ENCODE data around the gene DCANP1.

DCANP1 gene

DNA sequence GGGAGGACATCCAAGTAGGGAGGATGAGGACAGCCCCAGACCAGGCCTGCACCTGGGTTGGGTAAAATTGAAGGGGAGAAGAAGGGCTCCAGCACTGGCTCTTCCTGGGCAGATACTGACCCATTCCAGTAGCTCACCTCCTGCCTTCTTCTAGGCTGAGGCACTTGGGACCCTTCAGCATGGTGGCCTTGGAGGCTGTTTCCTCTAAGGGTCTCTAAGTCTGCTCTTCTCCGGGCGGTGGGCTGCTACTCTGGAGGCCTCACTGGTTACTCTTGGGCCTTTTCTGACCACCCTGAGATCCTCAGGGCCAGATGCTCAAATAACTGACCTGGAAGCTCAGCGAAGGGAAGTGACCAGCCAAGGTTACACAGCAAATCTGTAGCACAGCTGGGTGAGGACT, 7.8 kb upstream of the DCANP1 start:
- Mint-ChIP-seq H3K27me3 (peaks cover 4% of the 10 kb centered on the region), H3K4me3 (no peak overlapping the region), H3K27ac (no peak overlapping the region), H3K4me1 (ENCODE audit: low read depth) (no peaks in the 10 kb centered on the region), H3K36me3 (ENCODE audit: low read depth) (no peaks in the 10 kb centered on the region), H3K9me3 (no peaks in the 10 kb centered on the region)

DNA sequence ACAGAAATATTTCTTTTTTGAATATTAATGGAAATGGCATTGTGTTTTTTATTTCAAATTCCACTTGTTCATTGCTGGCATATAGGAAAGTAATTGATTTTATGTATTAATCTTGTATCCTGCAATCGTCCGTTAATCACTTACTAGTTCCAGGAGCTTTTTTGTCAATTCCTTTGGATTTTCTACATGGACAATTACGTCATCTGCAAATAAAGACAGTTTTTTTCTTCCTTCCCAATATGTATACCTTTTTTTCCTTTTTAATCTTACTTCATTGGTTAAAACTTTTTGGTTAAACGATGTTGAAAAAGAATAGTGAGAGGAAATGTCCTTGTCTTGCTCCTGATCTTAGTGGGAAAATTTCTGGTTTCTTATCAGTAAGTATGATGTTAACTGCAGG, 6.5 kb upstream of the DCANP1 start:
- Mint-ChIP-seq H3K36me3 (ENCODE audit: low read depth) (no peaks in the 10 kb centered on the region), H3K4me3 (no peak overlapping the region), H3K4me1 (ENCODE audit: low read depth) (no peaks in the 10 kb centered on the region), H3K27ac (no peak overlapping the region), H3K27me3 (no peaks in the 10 kb centered on the region), H3K9me3 (no peaks in the 10 kb centered on the region)

- Mint-ChIP-seq H3K4me3 (no peak within 1 kb of the TSS), H3K9me3 (no peaks in the 10 kb centered on the region), H3K27me3 (no peaks in the 10 kb centered on the region), H3K36me3 (ENCODE audit: low read depth) (no peaks in the 10 kb centered on the region), H3K27ac (no peak within 1 kb of the TSS), H3K4me1 (ENCODE audit: low read depth) (no peaks in the 10 kb centered on the region)
Observed at GRCh38 chr5:135452321-135453030, 5.3 kb upstream of the DCANP1 start, which contains the start of gene TIFAB. TIFAB (minus strand) TSS chr5:135452351; CDS start chr5:135449939, 2,412 bp downstream.

DNA sequence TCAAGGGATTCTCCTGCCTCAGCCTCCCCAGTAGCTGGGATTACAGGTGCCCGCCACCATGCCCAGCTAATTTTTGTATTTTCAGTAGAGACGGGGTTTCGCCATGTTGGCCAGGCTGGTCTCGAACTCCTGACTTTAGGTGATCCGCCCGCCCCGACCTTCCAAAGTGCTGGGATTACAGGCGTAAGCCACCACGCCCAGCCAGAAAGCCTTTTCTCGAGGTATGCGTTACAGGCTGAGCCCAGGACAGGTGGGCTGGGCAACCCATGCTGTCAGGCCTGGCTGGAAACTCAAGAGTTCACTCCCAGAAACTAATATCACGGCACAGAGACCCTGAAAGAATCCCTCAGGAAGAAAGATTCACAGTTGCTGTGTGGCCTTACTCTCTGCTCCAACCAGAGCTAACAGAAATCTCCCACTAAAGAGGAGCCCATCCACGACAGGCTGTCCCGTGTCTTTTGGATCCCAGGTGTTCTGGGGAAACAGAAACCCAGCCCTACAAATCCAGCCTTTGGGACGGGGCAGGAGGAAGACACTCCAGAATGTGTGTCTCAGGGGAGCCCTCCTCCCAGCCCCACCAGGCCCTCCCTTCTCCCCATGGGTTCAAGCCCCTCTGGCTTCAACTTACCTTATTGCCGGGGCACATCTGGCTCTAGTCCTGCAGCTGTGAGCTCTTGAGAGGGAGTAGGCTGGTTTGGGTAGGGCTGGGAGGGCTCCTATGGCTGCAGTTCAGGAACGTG, 4.6 kb upstream of the DCANP1 start:
- no peak overlapping the region for H3K27ac Mint-ChIP-seq
- H3K9me3 Mint-ChIP-seq, result no peaks in the 10 kb centered on the region
- H3K27me3 Mint-ChIP-seq, result no peaks in the 10 kb centered on the region
- no peaks in the 10 kb centered on the region for H3K36me3 Mint-ChIP-seq (ENCODE audit: low read depth)
- H3K4me3 Mint-ChIP-seq, result no peak overlapping the region
- no peaks in the 10 kb centered on the region for H3K4me1 Mint-ChIP-seq (ENCODE audit: low read depth)

- H3K9me3 Mint-ChIP-seq, result no peaks in the 10 kb centered on the region
- H3K4me3 Mint-ChIP-seq, result no peak overlapping the region
- H3K36me3 Mint-ChIP-seq (ENCODE audit: low read depth), result no peaks in the 10 kb centered on the region
- H3K27ac Mint-ChIP-seq, result no peak overlapping the region
- H3K4me1 Mint-ChIP-seq (ENCODE audit: low read depth), result no peaks in the 10 kb centered on the region
- H3K27me3 Mint-ChIP-seq, result no peaks in the 10 kb centered on the region
Observed at GRCh38 chr5:135450952-135451351, 3.8 kb upstream of the DCANP1 start.

DNA sequence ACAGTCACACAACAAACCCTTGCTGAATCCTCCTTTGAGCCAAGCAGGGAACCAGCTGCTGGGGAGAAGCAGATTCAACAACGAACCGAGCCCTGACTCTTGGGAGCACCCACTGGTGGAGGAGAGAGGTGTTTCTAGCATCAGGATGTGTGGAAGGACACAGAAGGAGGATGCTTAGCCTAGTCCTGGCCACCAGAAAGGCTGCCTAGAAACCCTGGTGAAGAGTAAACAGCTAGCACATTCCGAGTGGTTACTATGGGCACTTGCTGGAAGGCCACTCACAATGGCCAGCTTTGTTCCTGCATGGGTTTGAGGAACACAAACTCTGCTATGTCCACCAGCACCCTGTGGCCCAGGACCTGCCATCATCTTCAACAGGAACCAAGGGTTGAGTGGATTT, 3.2 kb upstream of the DCANP1 start:
- no peak overlapping the region for H3K4me3 Mint-ChIP-seq
- no peaks in the 10 kb centered on the region for H3K9me3 Mint-ChIP-seq
- H3K36me3 Mint-ChIP-seq (ENCODE audit: low read depth), result no peaks in the 10 kb centered on the region
- H3K27me3 Mint-ChIP-seq, result no peaks in the 10 kb centered on the region
- H3K4me1 Mint-ChIP-seq (ENCODE audit: low read depth), result no peaks in the 10 kb centered on the region
- H3K27ac Mint-ChIP-seq, result no peak overlapping the region

DNA sequence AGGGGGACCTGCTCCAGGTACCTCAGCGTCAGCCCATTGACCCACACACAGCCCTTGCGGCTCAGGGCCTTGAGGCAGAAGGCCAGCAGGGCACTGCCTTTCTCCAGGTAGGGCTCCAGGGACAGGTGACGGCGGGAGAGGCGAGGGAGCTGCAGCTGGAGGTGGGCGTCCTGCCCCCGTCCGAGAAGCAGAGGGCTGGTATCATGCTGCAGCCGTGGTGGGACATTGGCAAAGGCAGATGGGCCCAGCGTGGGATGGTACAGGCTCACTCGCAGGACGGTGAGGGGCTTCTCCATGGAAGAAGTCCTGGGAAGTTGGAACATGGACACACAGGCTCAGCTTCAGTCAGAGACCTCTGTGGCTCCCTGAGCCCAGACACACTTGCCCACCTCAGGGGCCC, 2.5 kb upstream of the DCANP1 start:
- H3K4me1 Mint-ChIP-seq (ENCODE audit: low read depth), result no peaks in the 10 kb centered on the region
- H3K4me3 Mint-ChIP-seq, result no peak overlapping the region
- H3K27ac Mint-ChIP-seq, result no peak overlapping the region
- H3K27me3 Mint-ChIP-seq, result no peaks in the 10 kb centered on the region
- no peaks in the 10 kb centered on the region for H3K36me3 Mint-ChIP-seq (ENCODE audit: low read depth)
- no peaks in the 10 kb centered on the region for H3K9me3 Mint-ChIP-seq

DNA sequence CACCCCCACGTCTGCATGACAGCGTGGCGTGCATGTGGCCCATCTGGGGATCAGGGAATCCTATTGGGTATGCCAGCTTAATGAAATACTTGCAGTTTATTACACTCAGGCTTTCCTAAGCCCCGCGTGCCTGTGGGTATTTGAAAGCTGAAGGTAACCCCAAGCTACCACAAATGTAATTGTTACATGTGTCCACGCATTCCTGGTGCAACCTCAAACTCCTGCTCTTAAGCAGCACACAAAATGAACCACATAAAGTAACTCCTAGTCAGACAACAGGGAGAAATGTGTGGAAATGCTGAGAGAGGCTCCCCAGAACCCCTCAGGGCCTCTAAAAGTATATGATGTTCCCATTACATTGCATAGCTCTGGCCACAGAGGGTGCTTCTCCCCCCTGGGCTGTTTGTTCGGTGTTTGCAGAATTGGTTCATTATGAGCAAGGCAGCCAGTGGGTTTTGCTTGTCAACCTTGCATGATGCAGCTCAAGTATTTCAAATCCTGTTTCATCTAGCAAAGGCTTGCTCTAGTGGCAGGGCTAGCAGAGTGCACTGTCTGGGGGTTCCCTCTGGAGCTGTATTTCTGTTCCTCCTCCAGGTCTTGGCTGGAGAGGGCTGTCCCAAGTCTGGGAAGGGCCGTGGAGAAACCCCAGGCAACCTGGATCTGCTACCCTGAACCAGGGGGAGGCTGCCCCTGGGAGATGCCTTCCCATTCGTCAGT, 1.8 kb upstream of the DCANP1 start:
- H3K4me1 Mint-ChIP-seq (ENCODE audit: low read depth), result no peaks in the 10 kb centered on the region
- H3K9me3 Mint-ChIP-seq, result no peaks in the 10 kb centered on the region
- no peaks in the 10 kb centered on the region for H3K36me3 Mint-ChIP-seq (ENCODE audit: low read depth)
- no peaks in the 10 kb centered on the region for H3K27me3 Mint-ChIP-seq
- no peak overlapping the region for H3K27ac Mint-ChIP-seq
- H3K4me3 Mint-ChIP-seq, result no peak overlapping the region

GRCh38 chr5:135448071-135448739, 1.1 kb upstream of the DCANP1 start:
- no peaks in the 10 kb centered on the region for H3K36me3 Mint-ChIP-seq (ENCODE audit: low read depth)
- no peaks in the 10 kb centered on the region for H3K4me1 Mint-ChIP-seq (ENCODE audit: low read depth)
- H3K27me3 Mint-ChIP-seq, result no peaks in the 10 kb centered on the region
- H3K9me3 Mint-ChIP-seq, result no peaks in the 10 kb centered on the region
- H3K4me3 Mint-ChIP-seq, result no peak overlapping the region
- H3K27ac Mint-ChIP-seq, result no peak overlapping the region

DNA sequence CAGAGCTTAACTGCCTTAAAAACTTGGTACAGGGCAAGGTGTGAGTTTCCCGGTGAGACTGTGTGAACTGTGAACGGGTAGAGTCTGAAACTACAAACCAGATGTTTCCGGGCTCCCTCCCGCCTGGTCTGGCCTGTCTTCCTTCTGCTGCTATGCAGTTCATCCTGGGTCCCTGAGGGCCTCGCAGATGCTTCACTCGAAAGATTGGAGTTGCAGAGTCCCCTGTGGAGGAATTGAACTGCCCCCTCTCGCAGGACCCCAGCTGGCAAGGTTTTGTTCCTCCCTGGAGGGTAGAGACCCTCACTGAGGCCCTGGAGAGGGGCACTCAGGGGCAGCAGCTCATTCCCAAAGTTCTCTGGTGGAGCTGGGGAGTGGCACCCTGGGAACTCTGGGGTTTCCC, 533 bp downstream of the DCANP1 start:
- Mint-ChIP-seq H3K36me3 (ENCODE audit: low read depth) (no peaks in the 10 kb centered on the region), H3K27ac (no peak overlapping the region), H3K4me1 (ENCODE audit: low read depth) (no peaks in the 10 kb centered on the region), H3K9me3 (no peaks in the 10 kb centered on the region), H3K27me3 (no peaks in the 10 kb centered on the region), H3K4me3 (no peak overlapping the region)

- Mint-ChIP-seq H3K27ac (no peak overlapping the region), H3K9me3 (no peaks in the 10 kb centered on the region), H3K4me1 (ENCODE audit: low read depth) (peaks cover 1% of the 10 kb centered on the region)
Observed at GRCh38 chr5:135446206-135446605, 942 bp downstream of the DCANP1 start.

GRCh38 chr5:135445306-135445985, 1.7 kb downstream of the DCANP1 start:
- Mint-ChIP-seq H3K27ac (no peak overlapping the region), H3K27me3 (no peaks in the 10 kb centered on the region), H3K4me3 (no peak overlapping the region), H3K9me3 (no peaks in the 10 kb centered on the region), H3K36me3 (ENCODE audit: low read depth) (no peaks in the 10 kb centered on the region), H3K4me1 (ENCODE audit: low read depth) (peaks cover 3% of the 10 kb centered on the region)

More at GRCh38 chr5:135446206-135446605, 942 bp downstream of the DCANP1 start:
- Mint-ChIP-seq H3K27me3 (no peaks in the 10 kb centered on the region), H3K36me3 (ENCODE audit: low read depth) (no peaks in the 10 kb centered on the region), H3K4me3 (no peak overlapping the region)

- no peak overlapping the region for H3K27ac Mint-ChIP-seq
- no peak overlapping the region for H3K4me3 Mint-ChIP-seq
- no peaks in the 10 kb centered on the region for H3K9me3 Mint-ChIP-seq
- peaks cover 3% of the 10 kb centered on the region for H3K4me1 Mint-ChIP-seq (ENCODE audit: low read depth)
- H3K27me3 Mint-ChIP-seq, result no peaks in the 10 kb centered on the region
- no peaks in the 10 kb centered on the region for H3K36me3 Mint-ChIP-seq (ENCODE audit: low read depth)
Observed at GRCh38 chr5:135444881-135445280, 2.3 kb downstream of the DCANP1 start.

DNA sequence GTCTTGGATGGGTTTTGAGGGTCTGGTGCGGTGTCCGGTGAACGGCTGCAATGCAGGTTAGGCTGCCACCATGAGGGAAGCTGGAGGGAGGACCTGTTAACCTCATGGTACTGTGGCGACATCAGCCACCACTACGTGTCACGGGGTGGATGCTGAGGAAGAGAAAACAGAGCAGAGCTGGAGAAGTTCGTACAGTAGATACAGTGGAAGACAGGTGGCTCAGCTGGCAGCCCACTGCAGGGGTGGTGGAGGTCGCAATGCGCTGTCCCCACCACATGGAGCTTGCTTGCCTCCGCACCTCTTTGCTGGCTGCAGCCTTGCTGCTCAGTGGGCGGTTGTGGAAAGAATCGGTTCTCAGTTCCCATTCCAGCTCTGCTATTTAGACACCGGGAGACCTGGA, 2.8 kb downstream of the DCANP1 start:
- Mint-ChIP-seq H3K27ac (no peak overlapping the region), H3K27me3 (no peaks in the 10 kb centered on the region), H3K4me1 (ENCODE audit: low read depth) (peaks cover 3% of the 10 kb centered on the region)

More for the DNA sequence above, 2.8 kb downstream of the DCANP1 start:
- Mint-ChIP-seq H3K36me3 (ENCODE audit: low read depth) (no peaks in the 10 kb centered on the region), H3K4me3 (no peak overlapping the region), H3K9me3 (no peaks in the 10 kb centered on the region)

All from stimulated activated naive CD8-positive, alpha-beta T cell treated with anti-CD3 and anti-CD28 coated beads, Interleukin-15, Interleukin-2, amounts not matched to agents 100 ng/mL and 50 ng/mL, for 24 hours (primary cell).